ENCODE results near the gene TYRO3.
"Not testable (repeated sequence)": the region's sequence is repeated elsewhere in the genome, so short reads cannot be mapped to it uniquely, and the experiment has no call there.

DNA sequence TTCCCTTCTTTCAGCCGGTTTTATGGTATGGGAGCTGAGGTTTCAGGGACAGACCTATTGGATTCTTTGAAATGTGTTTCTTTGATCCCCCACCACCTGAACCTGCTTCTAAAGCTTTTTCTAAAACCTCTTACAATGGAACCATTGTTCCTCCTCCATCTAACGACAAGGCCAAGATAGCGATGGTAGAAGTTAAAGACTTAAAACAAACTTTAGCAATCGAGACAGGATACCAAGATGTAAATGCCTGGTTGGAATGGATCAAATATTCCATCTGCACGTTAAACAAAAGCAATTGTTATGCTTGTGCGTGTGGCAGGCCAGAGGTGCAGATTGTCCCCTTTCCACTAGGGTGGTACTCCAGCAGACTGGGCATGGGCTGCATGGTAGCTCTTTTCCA, 32.2 kb downstream of the TYRO3 start:
- not testable (repeated sequence) for TF ChIP-seq CTCF (conservative IDR thresholded peaks at IDR 0.05); EZH2 (IDR thresholded peaks at IDR 0.05; ENCODE audit: low read depth)
